ENCODE results near the gene INPP5A.

DNA sequence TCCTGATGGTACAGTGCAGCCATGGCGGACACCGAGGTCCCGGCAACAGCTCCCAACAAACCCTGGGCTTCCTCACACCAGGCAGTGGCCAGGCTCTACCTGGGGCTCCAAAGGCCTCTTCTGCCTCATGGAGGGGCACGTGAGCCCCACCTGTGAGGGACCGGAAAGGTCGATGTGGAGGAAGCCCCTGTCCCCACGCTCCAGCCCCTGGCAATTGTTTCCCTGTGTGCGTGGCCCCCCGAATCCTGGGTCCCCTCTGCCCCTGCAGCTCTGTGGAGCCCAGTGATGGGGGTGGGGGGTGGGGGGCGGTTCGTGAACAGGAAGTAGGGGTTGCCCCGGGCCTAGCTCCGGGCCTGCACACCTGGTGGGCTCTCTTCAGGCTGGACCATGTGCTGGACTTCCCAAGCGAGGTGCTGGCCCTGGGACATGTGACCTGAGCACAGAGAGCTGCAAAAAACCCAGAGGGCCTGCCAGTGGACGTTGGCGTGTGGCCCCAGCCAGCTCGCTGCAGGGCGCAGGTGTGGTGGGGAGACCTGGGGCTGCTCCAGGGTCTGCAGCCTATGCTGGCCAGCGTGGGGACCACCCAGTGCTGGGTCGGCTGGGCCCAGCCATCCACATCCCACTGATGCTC is 72.6 kb downstream of the INPP5A start:
- TF ChIP-seq ZNF274 (IDR thresholded peaks at IDR 0.05; ENCODE audit: low read depth, low read length) (no peak), SUZ12 (IDR thresholded peaks at IDR 0.05; ENCODE audit: extremely low read depth, insufficient read depth, insufficient read length) (no peak), YY1 (IDR thresholded peaks at IDR 0.05; ENCODE audit: insufficient read depth, insufficient read length) (no peak)
